GM19463 (cell line): ENCODE data around the gene SLC22A31.

Source experiments
- ATAC-seq: cut with Tn5 transposase; IDR thresholded peaks from one replicate; pipeline ENCODE4 v1.9.1; 2021; ENCODE audit warnings: mild to moderate bottlenecking, moderate library complexity; ENCODE audit not compliant: unreplicated experiment

Gene SLC22A31

DNA sequence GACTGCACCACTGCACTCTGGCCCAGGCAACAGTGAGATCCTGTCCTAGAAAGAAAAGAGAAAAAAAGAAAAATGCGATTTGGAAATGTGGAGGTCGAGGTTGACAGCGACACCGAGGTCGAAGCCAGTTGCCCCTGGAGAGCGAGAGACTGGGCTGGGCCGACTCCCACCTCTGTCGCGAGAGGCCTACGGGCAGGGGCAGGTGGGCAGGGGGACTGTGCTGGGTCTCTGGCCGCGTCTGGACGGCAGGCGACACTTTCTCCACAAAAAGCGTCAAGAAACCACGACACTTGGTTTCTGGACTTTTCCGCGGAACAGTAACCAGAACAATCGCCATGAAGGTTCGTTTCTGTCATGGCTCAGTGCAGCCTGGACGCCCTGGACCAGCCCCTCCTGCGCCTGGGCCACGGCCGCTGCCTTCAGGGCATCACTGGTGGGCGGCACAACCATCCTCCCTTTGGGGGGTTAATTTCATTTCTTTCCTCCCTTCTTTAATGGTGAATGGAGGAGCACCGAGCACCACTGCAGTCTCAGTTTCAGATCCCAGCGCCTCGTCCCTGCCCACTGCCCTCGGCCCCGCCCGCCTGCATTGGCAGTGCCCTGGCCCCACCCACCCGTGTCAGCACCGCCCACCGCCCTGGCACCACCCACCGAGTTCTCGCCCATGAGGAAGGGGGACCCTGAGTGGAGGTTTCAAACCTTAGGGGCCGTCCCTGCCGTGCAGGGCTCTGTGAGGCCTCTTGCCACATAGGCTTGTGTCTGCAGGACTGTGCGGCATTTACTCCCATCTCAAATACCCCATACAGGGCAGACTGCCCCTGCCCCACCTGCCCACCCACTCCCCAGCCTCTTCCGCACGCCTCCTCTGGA lies 47.3 kb downstream of the SLC22A31 start:
- no peak for ATAC-seq

DNA sequence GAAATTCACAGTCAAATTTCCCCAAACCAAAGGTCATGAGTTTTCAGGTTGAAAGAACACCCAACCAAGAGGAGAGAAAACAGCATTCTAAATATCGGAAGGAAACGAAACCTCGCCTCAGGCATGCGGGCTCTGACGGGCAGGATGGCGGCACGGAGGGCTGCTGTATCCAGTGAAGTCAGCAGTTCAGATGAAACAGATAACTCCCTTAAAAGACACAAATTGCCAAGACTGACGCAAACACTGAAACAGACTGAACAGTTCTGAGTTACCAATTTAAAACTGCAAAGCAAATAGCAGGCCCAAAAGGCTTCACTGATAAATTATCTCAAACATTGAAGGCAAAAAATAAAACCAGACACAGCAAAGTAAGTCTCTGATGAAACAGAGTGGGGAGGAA lies 49.4 kb downstream of the SLC22A31 start:
- ATAC-seq: no peak

DNA sequence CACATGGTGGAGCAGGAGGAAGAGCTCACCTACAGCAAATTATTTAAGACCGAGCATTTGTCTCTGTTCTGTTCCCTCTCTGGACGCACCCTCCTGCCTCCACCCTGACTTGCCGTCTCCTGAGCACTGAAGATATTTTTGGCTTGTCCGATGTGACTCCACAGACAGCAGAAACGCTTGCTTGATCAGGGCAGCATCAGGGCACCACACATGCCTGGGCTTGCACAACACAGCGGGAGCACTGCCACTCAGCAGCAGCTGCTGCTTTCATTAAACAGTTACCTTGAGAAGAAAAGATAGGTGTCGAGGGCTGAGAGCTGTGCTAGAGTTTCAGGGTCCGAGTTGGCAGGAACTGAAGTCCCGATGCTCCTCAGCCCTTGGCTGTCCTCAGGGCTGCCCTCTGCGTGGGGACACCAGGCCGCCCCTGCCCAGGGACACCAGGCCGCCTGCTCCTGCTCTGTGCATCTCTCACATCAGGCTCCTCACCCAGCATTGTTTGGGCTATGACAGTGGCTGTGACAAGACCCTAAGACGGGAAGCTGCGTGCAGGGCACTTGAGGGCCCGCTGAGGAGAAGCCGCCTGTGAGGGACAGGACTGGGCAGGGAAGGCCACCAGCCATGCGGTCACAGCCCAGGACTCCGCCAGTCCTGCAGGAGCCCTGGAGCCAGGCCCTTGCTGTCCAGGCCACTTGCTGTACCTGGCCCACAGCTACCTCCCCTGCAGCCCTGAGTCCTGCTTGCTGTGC lies 50.1 kb downstream of the SLC22A31 start:
- no peak for ATAC-seq

DNA sequence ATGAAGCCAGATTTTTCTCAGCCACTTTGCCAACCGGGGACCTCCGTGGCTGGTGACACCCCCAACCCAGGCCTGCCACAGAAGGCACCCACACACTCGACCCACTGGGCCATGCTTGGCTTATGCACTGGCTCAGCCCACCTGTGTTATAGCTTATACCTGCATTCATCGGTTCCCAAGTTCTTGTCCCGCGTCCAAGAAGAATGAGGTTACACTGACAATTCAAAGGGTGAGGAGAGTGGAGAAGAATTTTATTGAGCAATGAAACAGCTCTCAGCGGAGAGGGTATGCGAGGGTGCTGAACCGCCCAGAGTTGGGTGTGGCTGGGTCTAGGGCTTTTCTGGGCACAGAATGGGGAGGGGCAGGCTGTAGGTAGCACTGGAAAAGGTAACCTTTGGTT lies 51.0 kb downstream of the SLC22A31 start:
- no peak for ATAC-seq

DNA sequence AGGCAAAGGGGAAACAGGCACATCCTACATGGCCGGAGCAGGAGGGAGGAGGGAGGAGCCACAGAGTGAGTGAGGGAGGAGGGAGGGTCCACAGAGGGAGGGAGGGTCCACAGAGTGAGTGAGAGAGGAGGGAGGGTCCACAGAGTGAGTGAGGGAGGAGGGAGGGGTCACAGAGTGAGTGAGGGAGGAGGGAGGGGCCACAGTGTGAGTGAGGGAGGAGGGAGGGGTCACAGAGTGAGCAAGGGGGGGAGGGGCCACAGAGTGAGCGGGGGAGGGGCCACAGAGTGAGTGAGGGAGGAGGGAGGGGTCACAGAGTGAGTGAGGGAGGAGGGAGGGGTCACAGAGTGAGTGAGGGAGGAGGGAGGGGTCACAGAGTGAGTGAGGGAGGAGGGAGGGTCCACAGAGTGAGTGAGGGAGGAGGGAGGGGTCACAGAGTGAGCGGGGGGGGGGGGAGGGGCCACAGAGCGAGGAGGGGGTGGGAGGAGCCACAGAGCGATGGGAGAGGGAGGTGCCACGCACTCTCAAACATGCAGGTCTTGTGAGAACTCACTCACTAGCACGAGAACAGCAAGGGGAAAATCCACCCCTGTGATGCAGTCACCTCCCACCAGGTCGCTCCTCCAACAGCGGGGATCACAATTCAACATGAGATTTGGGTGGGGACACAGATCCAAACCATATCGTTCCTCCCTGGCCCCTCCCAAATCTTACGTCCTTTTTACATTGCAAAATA lies 53.1 kb downstream of the SLC22A31 start:
- no peak for ATAC-seq

DNA sequence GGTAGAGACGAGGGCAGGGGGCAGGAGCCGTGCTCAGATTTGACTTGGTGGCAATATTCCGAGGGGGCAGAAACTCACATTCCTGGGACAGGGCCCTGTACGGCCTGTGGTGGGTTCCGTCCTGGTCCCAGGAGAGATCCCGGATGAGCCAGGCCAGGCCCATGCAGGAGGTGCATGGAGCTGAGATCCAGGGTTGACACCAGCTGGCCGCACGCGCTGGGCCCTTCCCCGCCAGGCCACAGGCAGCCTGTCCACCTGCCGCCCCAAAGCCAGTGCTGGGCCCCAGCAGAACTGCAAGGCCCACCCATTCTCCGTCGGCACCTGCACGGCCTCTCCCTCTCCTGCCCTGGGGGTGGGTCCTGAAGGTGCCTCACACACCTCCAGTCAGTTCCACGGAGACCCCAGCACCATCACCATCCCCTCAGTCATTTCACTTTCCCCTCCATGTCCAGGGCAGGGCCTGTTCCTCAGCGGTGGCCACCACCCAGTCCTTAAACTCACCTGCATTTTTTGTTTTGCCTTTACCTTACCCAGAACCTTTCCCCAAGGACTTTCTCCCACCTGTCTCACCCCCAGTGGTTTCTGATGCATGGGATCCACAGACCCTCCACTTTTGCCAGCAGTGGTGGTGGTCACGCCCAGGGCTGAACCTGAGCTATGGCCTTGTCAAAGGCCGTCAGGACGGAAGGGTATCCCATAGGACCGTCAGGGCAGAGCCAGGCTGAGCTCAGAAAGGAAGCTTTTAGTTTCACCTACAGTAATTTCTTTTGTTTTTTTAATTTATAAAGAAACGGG lies 53.9 kb downstream of the SLC22A31 start:
- no peak for ATAC-seq
